Right lobe of liver (tissue), 6 donors: ENCODE measurements around the gene PRCP. TPM values are rescaled to one million over a fixed set of nuclear protein-coding genes. Genes with fewer than 3 reads are reported as not detected.

Experiments
- ATAC-seq, 4 donors: fragments of 200-7000 bp; cut with Tn5 transposase; one replicate each; pipeline ENCODE4 v1.9.1; 2020; ENCODE audit warnings: mild to moderate bottlenecking in 4 of 4, moderate library complexity in 4 of 4
- DNase-seq, 3 donors: peaks; one replicate each; pipeline ENCODE4 v3.0.0-alpha.2; 2020
- H3K27ac ChIP-seq, 3 donors: fragments of 200-600 bp; one replicate each; pipeline ENCODE4 v1.8.0; 2022
- H3K27me3 ChIP-seq, 2 donors: fragments of 200-600 bp; one replicate each; pipeline ENCODE4 v1.8.0; 2022
- H3K36me3 ChIP-seq, 4 donors: fragments of 200-600 bp; sonication (generic) in 1 of 4; one replicate each; pipeline versions ENCODE4 v1.5.1 to v1.8.0; 2017 to 2022; ENCODE audit warnings: control low read depth in 1 of 4
- H3K4me1 ChIP-seq, 4 donors: fragments of 200-600 bp; sonication (generic) in 1 of 4; one replicate each; pipeline versions ENCODE4 v1.5.1 to v1.8.0; 2017 to 2022; ENCODE audit warnings: control low read depth in 1 of 4
- H3K4me3 ChIP-seq, 3 donors: fragments of 200-600 bp; one replicate each; pipeline ENCODE4 v1.8.0; 2022
- H3K9me3 ChIP-seq, 4 donors: fragments of 200-600 bp; sonication (generic) in 1 of 4; one replicate each; pipeline versions ENCODE4 v1.5.1 to v1.8.0; 2017 to 2022; ENCODE audit warnings: control low read depth in 1 of 4
- CTCF ChIP-seq, 4 donors: fragments of 200-600 bp in 3 of 4; fragments of 450-650 bp in 1 of 4; IDR thresholded peaks; one replicate each; pipeline versions ENCODE4 v1.5.1 to v1.8.0; 2016 to 2022; ENCODE audit warnings: antibody characterized with exemption in 4 of 4, mild to moderate bottlenecking in 2 of 4
- POLR2A ChIP-seq: fragments of 450-650 bp; IDR thresholded peaks from one replicate; pipeline ENCODE4 v1.6.1; 2017; ENCODE audit warnings: antibody characterized with exemption, mild to moderate bottlenecking
- WGBS: methylation state at CpG from one replicate; pipeline ENCODE4 v1.1.6; 2018; ENCODE audit warnings: low coverage, low lambda C conversion rate; ENCODE audit not compliant: insufficient coverage; ENCODE audit errors: missing lambda C conversion rate; 5-methylcytosine and 5-hydroxymethylcytosine counted together
- intact Hi-C, 2 donors: fragments of 100-400 bp; cut with DNase I; formaldehyde crosslinking; loops; one replicate each; pipeline versions ENCODE4 v1.11.2 to v1.14.1; 2022
- total RNA-seq, 6 experiments: library from RNA; depleted of rRNA in 2 of 6; stranded (reverse); fragments of >200 nt in 2 of 6; fragmentation: NEBNext Ultra II Directional in 3 of 6; extraction: Animal tissue kit (Norgen Biotek cat#: 25700) in 3 of 6; gene quantifications; one replicate each; pipeline versions ENCODE4 v1.1.0 to v1.2.4, GENCODE V29; 2016 to 2023
- donor health status: DM: no; HTN: yes; CAD: no.
- donor health status: DM: no; HTN: no; CAD: no.
- donor health status: DM: no; HTN: no; CAD: no.
- donor health status: DM: no; HTN: yes; CAD: no.
- donor health status: DM: no; HTN: yes; CAD: no.

PRCP gene
- total RNA-seq, 6 experiments from 2014 or later: 35.4 to 84.9 (median 49.4) TPM

DNA sequence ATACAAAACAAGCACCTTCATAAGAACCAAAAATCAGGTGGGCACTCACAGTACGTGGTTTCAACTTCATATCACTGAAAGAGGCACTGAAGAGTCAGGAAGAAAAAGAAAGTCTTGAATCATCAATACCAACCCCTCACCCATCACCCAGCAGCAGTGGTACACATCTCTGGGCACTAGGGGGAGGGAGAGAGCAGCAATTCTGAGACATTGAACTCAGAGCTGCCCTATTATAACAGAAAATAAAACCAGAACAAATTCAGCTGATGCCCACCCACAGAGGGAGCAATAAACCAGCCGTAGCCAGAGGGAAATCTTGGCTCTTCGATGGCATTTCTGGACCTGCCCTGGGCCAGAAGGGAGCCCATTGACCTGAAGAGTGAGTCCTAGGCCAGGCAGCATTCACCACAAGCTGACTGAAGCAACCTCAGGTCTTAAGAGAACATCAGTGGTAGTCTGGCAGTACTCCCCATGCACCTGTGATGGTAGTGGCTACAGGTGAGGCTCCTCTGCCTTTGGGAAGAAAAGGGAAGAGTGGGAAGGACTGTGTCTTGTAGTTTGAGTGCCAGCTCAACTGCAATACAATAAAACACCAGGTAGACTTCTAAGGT lies 124.4 kb downstream of the PRCP start:
- TF ChIP-seq POLR2A (no peak), CTCF (IDR thresholded peaks at IDR 0.05) (peak; percentile 35 to 65 (median 41))
- intact Hi-C loops: no loop called here
- H3K4me3 ChIP-seq: no peak overlapping the region
- ATAC-seq (peak; percentile 63 to 90 (median 73)), DNase-seq (no peak)
- WGBS: 32% methylated on average over 3 of the region's 3 CpGs
- H3K9me3 ChIP-seq: no peaks in the 10 kb centered on the region
- no peaks in the 10 kb centered on the region for H3K36me3 ChIP-seq
- no peak overlapping the region for H3K27ac ChIP-seq
- H3K27me3 ChIP-seq: no peaks in the 10 kb centered on the region
- no peaks in the 10 kb centered on the region for H3K4me1 ChIP-seq

GRCh38 chr11:82775218-82775617 lies 125.0 kb downstream of the PRCP start:
- intact Hi-C loops: no loop called here
- no peak for ATAC-seq
- TF ChIP-seq POLR2A: no peak
- no peak for TF ChIP-seq CTCF (IDR thresholded peaks at IDR 0.05)
- no peaks in the 10 kb centered on the region for H3K4me1 ChIP-seq
- H3K9me3 ChIP-seq: no peaks in the 10 kb centered on the region
- H3K4me3 ChIP-seq: no peak overlapping the region
- WGBS: 23% methylated on average over 1 of the region's 1 CpG
- H3K27ac ChIP-seq: no peak overlapping the region
- H3K36me3 ChIP-seq: no peaks in the 10 kb centered on the region
- DNase-seq: no peak
- H3K27me3 ChIP-seq: no peaks in the 10 kb centered on the region

Other genes starting within 250 kb of the PRCP start
- gene FAM181B, start 166.6 kb downstream of the PRCP start, total RNA-seq: not detected
- gene DDIAS, start 1.3 kb upstream of the PRCP start, total RNA-seq: 1 to 10 TPM in 3 of 6 experiments, under 1 TPM in 3; 0.83 to 3.1 (median 1.2) TPM
- gene RAB30, start 171.5 kb upstream of the PRCP start, total RNA-seq: 1 to 10 TPM; 4.1 to 9.6 (median 6.7) TPM